Measurements from ENCODE around the gene DMBT1. TPM values are rescaled to one million over a fixed set of nuclear protein-coding genes. Genes with fewer than 3 reads are reported as not detected.

Gene DMBT1
- 0.06 TPM for total RNA-seq
- not detected for polyA plus RNA-seq (ENCODE audit: insufficient read depth, low read depth, low replicate concordance)
- long read RNA-seq, donor 1 = 0 reads
- long read RNA-seq, donor 2 = 0 reads
- long read RNA-seq, donor 3 = 0 reads
- long read RNA-seq, donor 4 = 0 reads
- long read RNA-seq, donor 5 = 0 reads
- long read RNA-seq, donor 6 = 0 reads
- long read RNA-seq, donor 7 = 0 reads
- long read RNA-seq, donor 8 = 0 reads
- long read RNA-seq, donor 9 = 0 reads
- long read RNA-seq, donor 10 = 0 reads

- intact Hi-C loops (cut with DNase I) = no loop called here
- DNase-seq (no peak), FAIRE-seq (no peak)
- Histone ChIP-seq H3K36me3 (ENCODE audit: control insufficient read depth in 2 of 3, insufficient read depth in 3 of 3, low read length in 3 of 3) (no peaks in the 10 kb centered on the region), H3K4me3 (ENCODE audit: low read length in 3 of 3) (no peak within 1 kb of the TSS), H3K4me1 (ENCODE audit: control insufficient read depth in 2 of 3, insufficient read depth in 2 of 3, low read depth in 1 of 3, low read length in 3 of 3) (no peaks in the 10 kb centered on the region), H3K27me3 (ENCODE audit: control insufficient read depth, insufficient read depth, low read length) (no peaks in the 10 kb centered on the region), H3K27ac (ENCODE audit: low read depth in 2 of 2, low read length in 2 of 2) (no peak within 1 kb of the TSS), H3K9me3 (ENCODE audit: control insufficient read depth in 2 of 3, insufficient read depth in 1 of 3, low read length in 3 of 3) (no peaks in the 10 kb centered on the region), H3K9ac (ENCODE audit: low read length in 3 of 3) (no peak within 1 kb of the TSS)
- TF ChIP-seq CTCF (IDR thresholded peaks at IDR 0.05; ENCODE audit: borderline replicate concordance, extremely low read depth, insufficient read depth) = no peak
Measured at GRCh38 chr10:122560279-122560804, at the start of gene DMBT1. Gene DMBT1 (plus strand): TSS chr10:122560754. CDS start chr10:122560771, 17 bp downstream.

GRCh38 chr10:122513053-122513452 is 47.5 kb upstream of the DMBT1 start:
- H3K9me3 ChIP-seq (ENCODE audit: control insufficient read depth in 2 of 3, insufficient read depth in 1 of 3, low read length in 3 of 3) = no peaks in the 10 kb centered on the region
- TF ChIP-seq CTCF (IDR thresholded peaks at IDR 0.05; ENCODE audit: borderline replicate concordance, extremely low read depth, insufficient read depth) = no peak
- no peak overlapping the region for H3K4me3 ChIP-seq (ENCODE audit: low read length in 3 of 3)
- H3K27ac ChIP-seq (ENCODE audit: low read depth in 2 of 2, low read length in 2 of 2) = no peak overlapping the region
- DNase-seq = no peak
- H3K4me1 ChIP-seq (ENCODE audit: control insufficient read depth in 2 of 3, insufficient read depth in 2 of 3, low read depth in 1 of 3, low read length in 3 of 3) = no peaks in the 10 kb centered on the region
- no peak overlapping the region for H3K9ac ChIP-seq (ENCODE audit: low read length in 3 of 3)
- H3K27me3 ChIP-seq (ENCODE audit: control insufficient read depth, insufficient read depth, low read length) = no peaks in the 10 kb centered on the region
- intact Hi-C loops (cut with DNase I) = no loop called here
- FAIRE-seq = no peak
- H3K36me3 ChIP-seq (ENCODE audit: control insufficient read depth in 2 of 3, insufficient read depth in 3 of 3, low read length in 3 of 3) = peaks cover 0 to 4% (median 0%) of the 10 kb centered on the region in 3 donors

DNA sequence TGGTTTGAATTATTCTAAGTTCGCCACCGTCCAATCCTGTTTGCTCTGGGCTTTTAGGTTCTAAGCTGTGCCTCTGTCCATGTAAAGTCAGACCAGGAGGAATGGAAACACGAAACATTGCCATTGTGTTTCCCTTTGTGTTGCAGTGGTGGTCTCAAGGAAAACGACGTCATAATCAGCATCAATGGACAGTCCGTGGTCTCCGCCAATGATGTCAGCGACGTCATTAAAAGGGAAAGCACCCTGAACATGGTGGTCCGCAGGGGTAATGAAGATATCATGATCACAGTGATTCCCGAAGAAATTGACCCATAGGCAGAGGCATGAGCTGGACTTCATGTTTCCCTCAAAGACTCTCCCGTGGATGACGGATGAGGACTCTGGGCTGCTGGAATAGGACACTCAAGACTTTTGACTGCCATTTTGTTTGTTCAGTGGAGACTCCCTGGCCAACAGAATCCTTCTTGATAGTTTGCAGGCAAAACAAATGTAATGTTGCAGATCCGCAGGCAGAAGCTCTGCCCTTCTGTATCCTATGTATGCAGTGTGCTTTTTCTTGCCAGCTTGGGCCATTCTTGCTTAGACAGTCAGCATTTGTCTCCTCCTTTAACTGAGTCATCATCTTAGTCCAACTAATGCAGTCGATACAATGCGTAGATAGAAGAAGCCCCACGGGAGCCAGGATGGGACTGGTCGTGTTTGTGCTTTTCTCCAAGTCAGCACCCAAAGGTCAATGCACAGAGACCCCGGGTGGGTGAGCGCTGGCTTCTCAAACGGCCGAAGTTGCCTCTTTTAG is 46.3 kb upstream of the DMBT1 start:
- FAIRE-seq = no peak
- peaks cover 0 to 4% (median 0%) of the 10 kb centered on the region in 3 donors for H3K36me3 ChIP-seq (ENCODE audit: control insufficient read depth in 2 of 3, insufficient read depth in 3 of 3, low read length in 3 of 3)

More for the DNA sequence above, 46.3 kb upstream of the DMBT1 start:
- no peaks in the 10 kb centered on the region for H3K27me3 ChIP-seq (ENCODE audit: control insufficient read depth, insufficient read depth, low read length)
- no peak for DNase-seq
- no peak overlapping the region for H3K9ac ChIP-seq (ENCODE audit: low read length in 3 of 3)
- TF ChIP-seq CTCF (IDR thresholded peaks at IDR 0.05; ENCODE audit: borderline replicate concordance, extremely low read depth, insufficient read depth) = no peak
- intact Hi-C loops (cut with DNase I) = no loop called here
- no peak overlapping the region for H3K27ac ChIP-seq (ENCODE audit: low read depth in 2 of 2, low read length in 2 of 2)
- no peaks in the 10 kb centered on the region for H3K9me3 ChIP-seq (ENCODE audit: control insufficient read depth in 2 of 3, insufficient read depth in 1 of 3, low read length in 3 of 3)
- H3K4me1 ChIP-seq (ENCODE audit: control insufficient read depth in 2 of 3, insufficient read depth in 2 of 3, low read depth in 1 of 3, low read length in 3 of 3) = no peaks in the 10 kb centered on the region
- no peak overlapping the region for H3K4me3 ChIP-seq (ENCODE audit: low read length in 3 of 3)
